Activated CD8-positive, alpha-beta memory T cell treated with anti-CD3 and anti-CD28 coated beads for 1 hour (primary cell): ENCODE results near the gene EHHADH.

Experiments
- DNase-seq, 2 donors: peaks; one replicate each; pipeline ENCODE4 v3.0.0-alpha.2; 2020; ENCODE audit warnings: low read depth in 1 of 2; ENCODE audit errors: extremely low read depth in 1 of 2

The EHHADH gene

DNA sequence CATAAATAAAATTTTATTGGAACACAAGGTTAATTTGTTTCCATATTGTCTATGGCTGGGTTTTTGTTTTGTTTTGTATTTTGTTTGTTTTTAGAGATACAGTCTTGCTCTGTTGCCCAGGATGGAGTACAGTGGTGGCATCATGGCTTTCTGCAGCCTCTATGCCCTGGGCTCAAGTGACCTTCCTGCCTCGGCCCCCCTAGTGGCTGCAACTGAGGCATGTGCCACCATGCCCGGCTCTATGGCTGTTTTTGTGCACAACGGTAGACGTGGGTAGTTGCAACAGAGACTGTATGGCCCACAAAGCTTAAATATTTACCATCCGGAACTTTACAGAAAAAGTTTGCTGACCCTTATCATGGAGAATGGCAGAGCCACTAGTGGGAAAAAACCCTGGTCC, 54.2 kb downstream of the EHHADH start:
- no peak for DNase-seq

DNA sequence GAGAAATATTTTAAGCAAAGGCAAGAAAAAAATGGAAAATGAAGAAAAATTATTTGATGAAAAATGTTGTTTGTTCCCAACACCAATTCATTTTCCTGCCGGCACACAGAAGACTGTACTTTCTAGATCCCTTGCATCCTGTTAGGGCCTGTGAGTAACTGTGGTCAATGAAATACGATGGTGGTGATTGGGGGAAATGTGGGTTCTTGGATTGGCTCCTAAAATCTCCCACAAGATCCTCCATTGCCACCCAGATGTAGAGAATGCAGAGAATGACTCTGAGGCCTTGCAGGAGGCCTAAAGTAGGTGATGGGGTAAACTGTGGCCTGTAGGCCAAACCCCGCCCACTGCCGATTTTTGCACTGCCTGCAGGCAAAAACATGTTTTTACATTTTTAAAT, 54.6 kb downstream of the EHHADH start:
- no peak for DNase-seq

DNA sequence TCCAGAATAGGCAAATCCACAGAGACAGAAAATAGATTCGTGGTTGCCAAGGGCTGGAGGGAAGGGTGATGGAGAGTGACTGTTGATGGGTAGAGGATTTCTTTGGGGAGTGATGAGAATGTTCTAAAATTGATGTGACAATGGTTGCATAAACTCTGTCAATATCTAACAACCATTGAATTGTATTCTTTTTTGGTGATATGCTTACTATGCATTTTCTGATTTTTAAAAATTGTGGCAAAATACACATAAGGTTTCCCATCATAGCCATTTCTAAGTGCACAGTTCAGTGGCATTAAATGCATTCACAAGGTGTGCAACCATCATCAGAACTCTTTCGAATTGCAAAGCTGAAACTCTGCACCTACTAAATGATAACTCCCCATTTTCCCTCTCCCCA, 56.8 kb downstream of the EHHADH start:
- no peak for DNase-seq

- DNase-seq = no peak
These were observed 58.2 kb downstream of the EHHADH start for GRCh38 chr3:185195652-185196051.

DNA sequence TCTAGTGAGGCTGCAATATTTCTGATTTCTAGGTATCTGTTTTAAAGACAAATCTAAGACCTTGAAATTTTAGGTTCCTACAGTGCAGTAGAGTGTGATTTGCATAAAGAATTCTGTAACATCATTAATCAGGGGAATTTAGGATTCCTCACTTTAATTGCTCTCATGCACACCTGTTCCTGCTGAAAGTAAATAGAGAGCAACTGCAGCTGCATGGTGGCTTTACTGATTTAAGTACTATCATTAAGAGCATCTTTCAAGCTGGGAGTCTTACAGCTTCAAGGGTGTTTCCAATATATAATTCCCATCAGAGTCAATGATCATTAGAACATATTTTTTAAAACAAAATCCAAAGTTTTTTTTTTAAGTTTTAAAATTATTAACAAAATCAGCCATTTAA, 65.0 kb downstream of the EHHADH start:
- no peak for DNase-seq

- no peak for DNase-seq
These were observed 66.5 kb downstream of the EHHADH start for GRCh38 chr3:185187391-185187790.

- DNase-seq = no peak
These were observed 77.0 kb downstream of the EHHADH start for GRCh38 chr3:185176750-185177359.

GRCh38 chr3:185175370-185175987, 78.4 kb downstream of the EHHADH start:
- no peak for DNase-seq

GRCh38 chr3:185172086-185173049, 81.5 kb downstream of the EHHADH start:
- no peak for DNase-seq

DNA sequence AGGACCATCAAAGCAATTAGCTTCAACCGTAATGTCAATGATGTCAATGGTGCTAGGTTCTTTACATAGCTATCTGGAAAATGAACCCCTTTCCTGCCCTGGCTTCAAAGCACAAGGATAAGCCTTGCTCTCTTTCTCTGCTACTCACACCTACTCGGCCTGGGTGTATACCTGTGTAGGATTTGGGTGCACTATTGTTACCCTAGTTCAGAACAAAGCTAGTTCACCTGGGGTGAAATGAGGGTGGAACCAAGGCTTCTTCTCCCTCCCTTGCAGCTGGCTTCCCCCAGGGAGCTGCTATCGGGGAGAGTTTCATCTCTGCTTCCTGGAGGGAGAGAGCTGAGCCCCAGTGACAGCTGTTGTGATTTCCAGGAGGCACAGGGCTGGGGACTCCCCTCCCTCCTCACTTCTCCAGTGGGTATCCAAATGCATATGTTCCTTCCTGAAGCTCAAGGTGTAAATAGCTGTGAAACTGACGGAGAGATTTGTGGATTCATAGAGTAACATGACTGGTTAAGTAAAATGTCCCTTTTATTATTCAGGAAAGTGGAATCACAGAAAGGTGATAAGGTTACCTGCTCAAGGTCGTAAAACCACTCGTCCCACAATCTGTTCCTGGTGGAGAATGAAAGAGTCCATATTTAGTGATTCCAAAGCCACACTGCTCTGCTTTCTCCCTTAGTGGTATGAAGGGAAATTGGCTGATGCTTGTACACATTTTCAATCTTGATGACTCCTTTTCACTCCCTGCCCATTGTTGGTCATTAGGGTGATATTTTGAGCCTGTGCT, 89.2 kb downstream of the EHHADH start:
- no peak for DNase-seq

DNA sequence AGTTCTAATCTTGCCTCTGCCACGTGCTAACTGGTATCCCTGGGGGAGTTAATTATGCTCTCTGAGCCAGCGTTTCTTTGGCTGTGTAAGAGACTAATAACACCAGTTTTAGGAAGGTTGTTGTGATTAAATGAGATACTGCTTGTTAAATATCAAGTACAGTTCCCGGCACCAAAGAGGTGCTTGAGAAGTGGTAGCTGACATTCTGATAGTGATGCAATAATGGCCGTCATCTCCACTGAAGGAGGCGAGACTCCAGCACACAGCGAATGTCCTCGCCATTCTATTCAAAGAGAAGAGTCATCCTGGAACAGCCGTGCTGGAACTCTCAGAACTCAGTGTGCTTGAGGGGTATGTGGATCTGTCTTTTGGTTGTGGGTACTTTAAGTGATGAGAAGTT, 91.2 kb downstream of the EHHADH start:
- no peak for DNase-seq

- no peak for DNase-seq
These were observed 92.1 kb downstream of the EHHADH start for GRCh38 chr3:185161761-185162160.

DNA sequence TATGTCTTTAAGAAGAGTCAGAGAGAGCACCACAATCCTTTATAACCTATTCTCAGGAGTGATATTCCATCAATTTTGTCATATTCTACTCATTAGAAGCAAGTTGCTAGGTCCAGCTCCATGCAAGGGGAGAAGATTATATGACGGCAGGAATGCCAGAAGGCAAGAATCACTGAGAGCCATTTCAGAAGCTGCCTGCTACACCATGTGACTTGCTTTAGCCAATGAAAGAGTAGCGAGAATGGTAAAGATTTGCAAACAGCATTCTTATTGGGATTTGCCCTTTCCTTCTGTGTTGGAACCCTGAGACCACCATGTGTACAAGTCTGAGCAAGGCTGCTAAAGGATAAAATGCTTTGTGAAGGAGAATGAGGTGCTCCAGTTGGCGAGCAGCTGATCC, 96.5 kb downstream of the EHHADH start:
- DNase-seq = no peak

GRCh38 chr3:185155678-185156077, 98.2 kb downstream of the EHHADH start:
- no peak for DNase-seq

- DNase-seq = no peak
These were observed 99.8 kb downstream of the EHHADH start for GRCh38 chr3:185153861-185154629.

DNA sequence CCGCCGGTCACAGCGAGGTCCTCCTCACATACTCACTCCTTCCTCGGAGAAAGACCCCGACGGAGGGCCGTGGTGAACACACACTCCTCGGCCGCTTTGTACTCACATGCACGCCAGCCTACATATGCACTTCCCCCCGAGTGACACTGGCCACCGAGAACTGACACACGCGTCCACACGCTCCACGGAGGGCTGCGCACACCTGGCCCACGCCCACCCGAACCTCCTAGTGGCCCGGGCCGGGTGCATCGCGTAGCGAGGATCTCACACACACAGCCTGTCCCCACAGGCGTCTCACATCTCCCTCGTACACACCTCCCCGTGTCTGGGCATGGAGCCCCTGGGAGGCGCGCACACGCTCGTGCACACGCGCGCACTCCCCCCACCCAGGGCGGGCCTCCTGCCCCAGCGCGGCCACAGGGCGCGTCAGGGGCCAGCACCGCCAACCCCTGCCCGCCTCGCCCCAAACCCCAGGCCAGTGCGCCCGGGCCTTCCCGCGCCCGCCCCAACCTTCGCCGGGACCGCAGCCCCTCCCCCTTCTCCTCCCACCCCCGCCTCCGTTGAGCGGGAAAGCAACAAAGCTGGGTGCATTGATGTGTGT, 100.6 kb downstream of the EHHADH start:
- no peak for DNase-seq

DNA sequence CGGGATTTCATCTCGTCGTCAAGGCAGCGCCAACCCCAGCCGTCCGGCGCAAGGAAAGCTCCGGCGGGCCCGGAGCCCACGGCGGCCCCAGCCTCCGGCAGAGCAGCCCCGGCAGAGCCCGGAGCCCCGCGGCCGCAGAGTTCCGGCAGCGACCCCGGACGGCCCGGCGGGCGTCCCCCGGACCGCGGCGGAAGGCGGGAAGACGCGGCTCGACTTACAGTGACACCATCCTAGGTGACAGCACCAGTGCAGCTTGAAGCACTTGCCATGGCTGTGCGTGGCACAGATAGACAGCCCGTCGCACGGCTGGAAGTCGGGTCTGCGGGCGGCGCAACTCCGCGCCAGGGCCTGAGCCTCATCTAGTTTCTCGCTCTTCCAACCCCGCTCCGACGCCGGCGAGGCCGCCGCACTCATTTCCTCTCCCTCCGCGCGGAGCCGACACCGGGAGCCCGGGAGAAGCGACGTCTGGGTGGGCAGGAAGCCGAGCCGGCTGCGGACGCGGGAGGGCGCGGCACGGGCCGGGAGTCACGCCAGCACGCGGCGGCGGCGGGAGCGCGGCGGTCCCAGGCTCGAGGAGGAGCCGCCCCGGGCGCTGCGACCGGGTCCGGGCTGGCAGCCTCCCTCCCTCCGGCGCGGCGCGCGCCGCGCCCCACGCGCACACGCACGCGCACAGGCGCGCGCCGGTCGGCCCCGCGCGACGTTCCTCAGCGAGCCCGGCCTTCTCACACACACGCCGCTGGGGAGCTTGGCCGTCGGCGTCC, 101.3 kb downstream of the EHHADH start, which contains the start of gene C3orf70:
Gene C3orf70, minus strand, starts transcription at position 651 of the 761 bp plus-strand sequence. Its CDS starts 237 bp downstream, at position 414.
- no peak for DNase-seq

GRCh38 chr3:185151964-185152409, 101.9 kb downstream of the EHHADH start:
- DNase-seq = no peak
